Fibroblast of skin of left biceps (primary cell): ENCODE data around the gene ASPRV1.
A peak's percentile ranks its signal among the peaks of the same experiment; 100 is the strongest.

Experiments
- DNase-seq, 2 experiments: peaks; one replicate each; pipeline ENCODE4 v3.0.0-alpha.2; 2013; ENCODE audit warnings: low read depth in 2 of 2

The ASPRV1 gene

GRCh38 chr2:69940691-69941090 is 20.7 kb downstream of the ASPRV1 start:
- DNase-seq, result no peak

GRCh38 chr2:69939722-69940121 is 21.7 kb downstream of the ASPRV1 start:
- DNase-seq, result no peak

- DNase-seq, result no peak
Measured at GRCh38 chr2:69937968-69938367, 23.5 kb downstream of the ASPRV1 start.

GRCh38 chr2:69936906-69937305 is 24.5 kb downstream of the ASPRV1 start:
- no peak for DNase-seq

- no peak for DNase-seq
Measured at GRCh38 chr2:69935011-69935410, 26.4 kb downstream of the ASPRV1 start.

- no peak for DNase-seq
Measured at GRCh38 chr2:69934614-69934908, 26.9 kb downstream of the ASPRV1 start.

- peak; percentile 51 to 54 for DNase-seq
Measured at GRCh38 chr2:69933839-69934613, 27.4 kb downstream of the ASPRV1 start.

GRCh38 chr2:69933254-69933828 is 28.1 kb downstream of the ASPRV1 start:
- DNase-seq, result no peak

GRCh38 chr2:69932596-69932922 is 28.9 kb downstream of the ASPRV1 start:
- DNase-seq, result no peak

- no peak for DNase-seq
Measured at GRCh38 chr2:69931832-69932595, 29.4 kb downstream of the ASPRV1 start.

GRCh38 chr2:69926849-69927515 is 34.4 kb downstream of the ASPRV1 start:
- DNase-seq, result no peak

GRCh38 chr2:69923116-69923515 is 38.3 kb downstream of the ASPRV1 start:
- no peak for DNase-seq

GRCh38 chr2:69918401-69918800 is 43.0 kb downstream of the ASPRV1 start:
- DNase-seq, result no peak

- DNase-seq, result peak; percentile 34 to 42
Measured at GRCh38 chr2:69917852-69918251, 43.6 kb downstream of the ASPRV1 start.

GRCh38 chr2:69916106-69916505 is 45.3 kb downstream of the ASPRV1 start:
- DNase-seq, result no peak

- DNase-seq, result no peak
Measured at GRCh38 chr2:69914950-69915945, 46.2 kb downstream of the ASPRV1 start, which contains the start of gene MXD1. MXD1 (plus strand) TSS chr2:69915109; CDS start chr2:69915331, 222 bp downstream.

- peak; percentile 100 for DNase-seq
Measured at GRCh38 chr2:69914164-69914949, 47.1 kb downstream of the ASPRV1 start.

GRCh38 chr2:69911985-69912563 is 49.4 kb downstream of the ASPRV1 start:
- DNase-seq, result no peak
